HepG2 (cell line): ENCODE data around the gene AP2A2. TPM values are rescaled to one million over a fixed set of nuclear protein-coding genes. Genes with fewer than 3 reads are reported as not detected.

Experiments
- CERS6 ChIP-seq: sonication (generic); formaldehyde crosslinking; IDR thresholded peaks from 2 replicates; pipeline ENCODE4 v1.5.0; 2020; ENCODE audit warnings: missing genetic modification reagents
- GPN1 ChIP-seq: sonication (generic); formaldehyde crosslinking; IDR thresholded peaks from 2 replicates; pipeline ENCODE4 v1.5.1; 2020; ENCODE audit warnings: missing genetic modification reagents, borderline replicate concordance
- NRL ChIP-seq: sonication (generic); formaldehyde crosslinking; IDR thresholded peaks from 2 replicates; pipeline ENCODE4 v1.5.0; 2020; ENCODE audit warnings: missing genetic modification reagents, mild to moderate bottlenecking, moderate library complexity, borderline replicate concordance
- PCBP1 ChIP-seq: fragments of 200-400 bp; formaldehyde crosslinking; IDR thresholded peaks from 2 replicates; pipeline ENCODE4 v1.6.1; 2017; ENCODE audit warnings: mild to moderate bottlenecking, low read depth, low read length, borderline replicate concordance
- RFX5 ChIP-seq: IDR thresholded peaks from 2 replicates; pipeline ENCODE4 v1.6.1; 2011; ENCODE audit warnings: low read depth, low read length, improper control_type of control experiment
- SRF ChIP-seq: IDR thresholded peaks from 2 replicates; pipeline ENCODE4 v1.6.1; 2011; ENCODE audit warnings: mild to moderate bottlenecking, low read depth, low read length, moderate library complexity
- ZBTB40 ChIP-seq, 2 experiments: fragments of 450-650 bp in 1 of 2; sonication (generic) in 1 of 2; formaldehyde crosslinking in 1 of 2; IDR thresholded peaks; 2 replicates each; pipeline versions ENCODE4 v1.6.1 to v1.8.0; 2016 to 2022; ENCODE audit warnings: antibody characterized with exemption in 1 of 2, mild to moderate bottlenecking in 1 of 2, missing genetic modification reagents in 1 of 2
- ZFYVE20 ChIP-seq: sonication (generic); formaldehyde crosslinking; IDR thresholded peaks from 2 replicates; pipeline ENCODE4 v1.8.0; 2023; ENCODE audit warnings: low read depth, mild to moderate bottlenecking, moderate library complexity, missing genetic modification reagents, borderline replicate concordance
- ZNF136 ChIP-seq: sonication (generic); formaldehyde crosslinking; IDR thresholded peaks from 2 replicates; pipeline ENCODE4 v1.8.1; 2022; ENCODE audit warnings: low read depth, mild to moderate bottlenecking, moderate library complexity, missing genetic modification reagents
- ZNF224 ChIP-seq: sonication (generic); formaldehyde crosslinking; IDR thresholded peaks from 2 replicates; pipeline ENCODE4 v1.5.0; 2020; ENCODE audit warnings: mild to moderate bottlenecking, missing genetic modification reagents
- ZNF597 ChIP-seq: sonication (generic); formaldehyde crosslinking; IDR thresholded peaks from 2 replicates; pipeline ENCODE4 v1.5.0; 2020; ENCODE audit warnings: missing genetic modification reagents
- ZNF670 ChIP-seq: sonication (generic); formaldehyde crosslinking; IDR thresholded peaks from 2 replicates; pipeline ENCODE4 v1.8.0; 2022; ENCODE audit warnings: mild to moderate bottlenecking, missing genetic modification reagents, borderline replicate concordance
- ZNF704 ChIP-seq: sonication (generic); formaldehyde crosslinking; IDR thresholded peaks from 2 replicates; pipeline ENCODE4 v1.8.1; 2023; ENCODE audit warnings: mild to moderate bottlenecking, inconsistent platforms, moderate library complexity, missing genetic modification reagents, borderline replicate concordance
- ZNF770 ChIP-seq: sonication (generic); formaldehyde crosslinking; IDR thresholded peaks from 2 replicates; pipeline ENCODE4 v1.5.0; 2020; ENCODE audit warnings: mild to moderate bottlenecking, missing genetic modification reagents
- ZNF773 ChIP-seq: sonication (generic); formaldehyde crosslinking; IDR thresholded peaks from 2 replicates; pipeline ENCODE4 v1.4.0; 2020; ENCODE audit warnings: missing genetic modification reagents, borderline replicate concordance
- polyA plus RNA-seq, 8 experiments: library from polyadenylated mRNA; depleted of rRNA in 3 of 8; stranded (reverse) in 7 of 8; unstranded in 1 of 8; fragments of >200 nt; fragmentation: Illumina TruSeq in 4 of 8; extraction: Trizol in 4 of 8; gene quantifications; 2 replicates each; pipeline versions ENCODE4 v1.2.1 to v1.2.3, GENCODE V29; 2011 to 2016; ENCODE audit warnings: low read depth in 4 of 8, missing spikeins in 1 of 8, mixed read lengths in 1 of 8; ENCODE audit not compliant: insufficient read depth in 1 of 8
- total RNA-seq, 5 experiments: library from RNA; depleted of rRNA; stranded (reverse); fragments of >200 nt; fragmentation: Illumina TruSeq; extraction: Trizol; gene quantifications; 2 replicates each; pipeline ENCODE4 v1.2.3, GENCODE V29; 2016; ENCODE audit warnings: low read depth in 1 of 5

AP2A2 gene
- total and polyA plus RNA-seq, 2 of the 13 experiments (the other 11 are each of a cell fraction or from before 2014, with no cell fraction given) = 25.7 to 75.7 TPM

GRCh38 chr11:927871-928270 is 2.2 kb downstream of the AP2A2 start (continued):
- TF ChIP-seq ZBTB40 (IDR thresholded peaks at IDR 0.05) (no peak), ZBTB40 (CRISPR knock-in tag; IDR thresholded peaks at IDR 0.05) (no peak), ZNF773 (no peak), ZNF136 (CRISPR knock-in tag) (no peak), ZNF597 (CRISPR knock-in tag) (no peak), ZFYVE20 (CRISPR knock-in tag) (no peak), CERS6 (CRISPR knock-in tag) (no peak), NRL (CRISPR knock-in tag) (no peak), PCBP1 (no peak), ZNF704 (CRISPR knock-in tag) (no peak), SRF (no peak), ZNF224 (CRISPR knock-in tag) (no peak), ZNF770 (CRISPR knock-in tag) (no peak), ZNF670 (CRISPR knock-in tag) (no peak), GPN1 (CRISPR knock-in tag) (no peak), RFX5 (no peak)
